NCI-H526 (cell line): ENCODE results near the gene GRIN2D.
"Not testable (repeated sequence)": the region's sequence is repeated elsewhere in the genome, so short reads cannot be mapped to it uniquely, and the experiment has no call there.

Experiments used
- DNase-seq, 2 experiments: peaks; one replicate each; lab custom pipeline; 2025; lab: John Stamatoyannopoulos, UW

Gene GRIN2D

DNA sequence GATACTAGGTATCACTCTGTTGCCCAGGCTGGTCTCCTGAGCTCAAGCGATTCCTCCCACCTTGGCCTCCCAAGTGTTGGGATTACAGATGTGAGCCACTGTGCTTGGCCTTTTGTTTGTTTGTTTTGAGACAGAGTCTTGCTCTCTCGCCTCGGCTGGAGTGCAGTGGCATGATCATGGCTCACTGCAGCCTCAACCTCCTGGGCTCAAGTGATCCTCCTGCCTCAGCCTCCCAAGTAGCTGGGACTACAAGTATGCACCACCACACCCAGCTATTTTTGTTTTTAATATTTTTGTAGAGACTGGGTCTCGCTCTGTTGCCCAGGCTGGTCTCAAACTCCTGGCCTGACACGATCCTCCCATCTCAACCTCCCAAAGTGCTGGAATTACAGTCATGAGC is 21.7 kb upstream of the GRIN2D start:
- DNase-seq: not testable (repeated sequence)

DNA sequence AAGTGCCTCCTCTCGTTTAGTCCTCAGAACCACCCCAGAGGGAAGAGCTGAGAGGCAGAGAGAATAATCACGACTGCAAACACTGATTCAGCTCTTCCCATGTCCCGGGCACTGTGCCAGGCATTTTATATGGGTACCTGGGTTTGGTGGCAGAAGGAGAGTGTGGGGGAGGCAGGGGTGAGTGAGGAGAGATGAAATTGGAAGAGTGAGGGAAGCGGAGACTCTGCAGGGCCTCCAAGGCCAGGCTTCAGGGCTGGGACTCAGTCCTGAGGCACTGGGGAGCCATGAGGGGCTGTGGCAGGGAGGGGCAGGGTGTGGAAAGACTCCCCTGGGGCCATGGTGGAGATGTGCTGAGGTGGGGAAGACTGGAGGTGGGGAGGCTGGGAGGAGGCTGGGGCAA is 20.6 kb upstream of the GRIN2D start:
- DNase-seq: no peak

GRCh38 chr19:48373567-48373966 is 19.9 kb upstream of the GRIN2D start:
- no peak for DNase-seq

GRCh38 chr19:48378194-48378570 is 15.3 kb upstream of the GRIN2D start:
- no peak for DNase-seq

GRCh38 chr19:48379058-48379457 is 14.4 kb upstream of the GRIN2D start:
- no peak for DNase-seq

DNA sequence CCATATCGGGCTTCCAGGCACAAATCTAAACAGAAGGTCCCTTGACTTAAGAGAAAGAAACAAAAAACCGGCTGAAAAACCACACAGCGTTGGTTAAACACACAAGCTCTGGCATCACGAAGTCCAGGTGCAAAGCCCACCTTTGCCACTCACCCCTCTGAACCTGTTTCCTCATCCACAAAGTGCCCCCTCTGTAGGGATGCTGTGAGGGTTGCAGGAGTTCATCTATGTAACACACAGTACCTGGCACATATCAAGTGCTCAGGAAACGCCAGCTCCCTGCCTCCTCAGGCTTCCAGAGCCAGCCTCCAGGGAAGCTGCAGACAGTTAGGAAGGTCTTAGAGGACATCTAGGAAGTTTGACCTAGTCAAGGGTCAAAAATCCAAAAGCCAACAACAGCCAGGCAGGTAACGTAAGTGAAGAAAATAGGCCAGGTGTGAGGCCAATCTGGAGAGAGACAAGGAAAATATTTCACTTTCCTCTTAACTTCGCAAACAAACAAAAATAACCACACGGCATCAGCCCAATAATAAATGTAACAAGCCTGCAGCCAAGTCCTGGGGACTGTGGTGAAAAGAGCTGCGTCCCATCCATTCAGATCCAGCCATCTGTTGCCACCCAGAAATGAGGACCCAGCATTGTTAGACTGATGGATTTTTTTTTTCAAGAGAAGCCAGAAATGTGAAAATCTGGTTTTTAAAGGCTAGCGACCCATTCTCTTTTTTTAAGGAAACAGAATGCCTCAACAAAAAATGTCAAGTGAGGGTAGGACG is 12.1 kb upstream of the GRIN2D start:
- no peak for DNase-seq

DNA sequence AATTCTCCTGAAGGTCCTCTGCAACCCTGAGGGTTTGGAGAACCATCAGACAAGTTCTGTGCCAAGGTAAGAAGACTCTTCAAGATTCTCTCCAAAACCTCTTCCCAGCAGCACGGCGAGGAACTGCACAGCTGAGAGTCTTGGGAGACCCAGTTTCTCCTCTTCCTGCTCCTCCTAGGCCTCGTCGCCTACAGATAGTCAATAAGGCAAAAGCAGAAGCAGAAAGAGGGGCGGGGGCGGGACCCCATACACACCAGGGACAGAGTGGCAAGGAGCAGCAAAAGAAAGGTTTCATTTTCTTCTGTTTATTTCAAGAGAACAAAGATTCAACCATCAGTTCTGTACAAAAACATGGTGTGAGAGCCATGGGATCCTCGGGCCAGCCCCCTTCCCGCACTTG is 11.2 kb upstream of the GRIN2D start:
- no peak for DNase-seq

DNA sequence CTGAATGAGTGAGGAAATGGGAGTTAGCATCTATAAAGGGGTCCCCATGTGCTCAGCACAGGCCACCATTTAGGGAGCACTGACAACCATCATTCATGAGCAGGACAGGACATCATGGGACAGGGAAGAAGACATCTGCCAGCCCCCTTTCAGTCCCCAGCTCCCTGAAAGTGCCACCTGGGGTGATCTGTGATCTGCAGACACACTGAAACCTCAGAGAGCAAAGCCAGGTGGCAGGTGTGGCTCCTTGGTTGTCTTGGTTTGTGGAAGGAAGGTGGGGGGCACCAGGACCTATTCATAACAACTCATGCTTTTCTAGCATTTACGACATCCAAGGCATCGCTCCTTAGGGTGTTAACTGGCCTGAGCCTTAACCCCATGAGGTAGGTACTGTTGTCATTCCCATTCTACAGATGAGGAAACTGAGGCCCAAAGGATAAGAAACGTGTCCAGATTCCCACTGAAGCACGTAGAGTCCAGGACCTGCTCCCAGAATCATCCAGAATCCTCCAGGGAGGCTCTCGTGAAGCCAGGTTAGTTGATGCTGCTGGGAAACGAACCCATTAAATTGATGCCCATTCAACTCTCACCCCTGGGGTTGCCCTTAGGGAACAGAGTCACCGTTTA is 7.9 kb upstream of the GRIN2D start:
- no peak for DNase-seq

DNA sequence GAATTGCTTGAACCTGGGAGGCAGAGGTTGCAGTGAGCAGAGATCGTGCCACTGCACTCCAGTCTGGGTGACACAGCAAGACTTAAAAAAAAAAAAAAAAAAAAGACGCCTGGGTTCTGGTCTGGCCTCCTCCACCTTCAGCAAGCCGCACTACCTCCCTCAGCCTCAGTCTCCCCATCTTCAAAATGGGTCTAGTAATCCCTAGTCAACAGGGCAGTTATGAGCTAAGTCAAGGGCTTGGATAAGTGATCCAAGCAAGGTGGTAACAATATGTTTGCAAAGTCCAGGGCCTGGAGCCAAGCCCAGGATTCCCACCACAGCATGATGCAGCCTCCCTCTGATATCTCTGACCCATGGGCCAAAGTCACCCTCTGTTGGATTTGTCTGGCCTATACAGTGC is 6.5 kb upstream of the GRIN2D start:
- DNase-seq: no peak

DNA sequence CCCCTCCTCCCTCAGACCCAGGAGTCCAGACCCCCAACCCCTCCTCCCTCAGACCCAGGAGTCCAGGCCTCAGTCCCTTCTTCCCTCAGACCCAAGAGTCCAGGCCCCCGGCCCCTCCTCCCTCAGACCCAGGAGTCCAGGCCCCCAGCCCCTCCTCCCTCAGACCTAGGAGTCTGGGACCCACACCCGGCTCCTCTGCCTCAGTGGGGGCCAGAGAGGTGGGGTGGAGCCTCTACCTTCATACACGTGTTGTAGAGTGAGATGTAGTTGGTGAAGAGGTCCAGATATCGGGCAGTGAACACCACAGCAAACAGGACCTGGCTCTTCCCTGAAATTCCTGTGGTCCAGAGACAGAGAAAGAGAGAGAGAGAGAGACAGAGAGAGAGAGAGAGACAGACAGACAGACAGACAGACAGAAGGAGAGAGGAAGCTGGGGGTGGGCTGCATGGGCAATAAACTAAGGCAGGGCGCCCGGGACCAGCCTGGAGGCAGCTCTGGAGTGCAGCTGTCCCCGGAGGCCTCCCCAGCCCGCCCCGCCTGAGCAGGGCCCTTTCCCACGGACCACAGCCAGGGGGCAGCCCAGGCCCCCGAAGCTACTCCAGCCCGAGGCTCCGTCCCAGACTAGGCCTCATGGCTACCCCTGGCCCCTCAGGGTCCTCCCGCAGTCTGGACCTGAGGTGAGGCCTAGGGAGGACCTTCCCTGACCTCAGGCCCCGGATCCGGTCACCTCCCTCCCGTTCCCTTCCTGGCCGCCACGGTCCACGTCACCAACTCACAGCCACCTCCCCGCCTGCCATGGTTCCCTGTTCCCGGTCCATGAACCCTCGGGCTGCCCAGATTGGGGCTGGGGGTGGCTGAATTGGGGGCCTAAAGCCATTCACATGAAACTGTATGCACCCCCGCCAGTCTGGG is 3.0 kb upstream of the GRIN2D start:
- peak; percentile 11 to 77 for DNase-seq

DNA sequence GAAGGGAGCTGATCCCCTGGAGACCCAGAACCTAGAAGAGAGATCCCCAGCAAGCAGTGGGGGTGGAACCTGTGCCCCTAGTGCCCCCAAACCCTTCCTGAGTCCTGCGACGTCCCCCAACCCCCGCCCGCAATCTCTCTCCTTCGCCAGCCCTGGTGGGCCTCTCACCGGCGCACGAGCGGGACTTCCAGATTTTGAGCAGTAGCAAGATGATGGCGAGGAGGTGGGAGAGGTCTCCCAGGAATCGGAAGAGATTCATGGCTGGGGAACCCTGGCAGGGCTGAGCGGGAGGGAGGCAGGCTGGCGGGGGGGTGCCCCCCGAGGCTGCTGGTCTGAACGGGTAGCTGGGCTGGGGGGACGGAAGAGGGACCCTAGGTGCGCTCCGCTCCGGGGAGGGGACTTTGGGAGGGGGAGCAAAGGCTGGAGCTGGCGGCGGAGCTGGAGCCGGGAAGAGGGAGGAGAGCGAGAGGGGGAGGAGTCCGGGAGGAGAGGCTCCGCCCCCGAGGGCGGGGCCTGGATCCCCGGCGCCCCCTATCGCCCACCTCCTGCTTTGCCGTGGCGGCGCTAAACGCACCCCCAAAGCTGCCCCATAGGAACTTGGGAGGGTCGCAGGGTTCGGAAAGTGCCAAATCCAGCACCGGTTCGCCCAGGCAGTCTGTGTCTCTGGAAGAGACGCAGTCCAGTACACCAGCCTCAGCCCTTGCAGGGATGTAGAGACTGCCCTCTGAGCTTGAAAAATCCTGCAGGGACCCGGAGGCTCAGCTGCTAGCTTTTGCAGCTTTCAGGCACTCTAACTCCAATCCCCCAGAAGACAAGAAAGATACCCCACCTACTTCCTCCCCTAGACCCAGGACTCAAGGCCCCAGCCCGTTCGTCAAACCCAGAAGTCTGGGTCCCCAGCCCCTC is 2.1 kb upstream of the GRIN2D start, which contains the start of gene KDELR1:
TSS of gene KDELR1 (minus strand) at position 452 of the 906 bp plus-strand sequence. CDS start at position 259, 193 bp downstream.
- peak; percentile 14 to 68 for DNase-seq

DNA sequence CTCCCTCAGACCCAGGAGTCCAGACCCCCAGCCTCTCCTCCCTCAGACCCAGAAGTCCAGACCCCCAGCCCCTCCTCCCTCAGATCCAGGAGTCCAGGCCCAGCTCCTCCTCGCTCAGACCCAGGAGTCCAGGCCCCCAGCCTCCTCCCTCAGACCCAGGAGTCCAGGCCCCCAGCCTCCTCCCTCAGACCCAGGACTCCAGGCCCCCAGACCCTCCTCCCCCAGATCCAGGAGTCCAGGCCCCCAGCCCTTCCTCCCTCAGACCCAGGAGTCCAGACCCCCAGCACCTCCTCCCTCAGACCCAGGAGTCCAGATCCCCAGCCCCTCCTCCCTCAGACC is 1.5 kb upstream of the GRIN2D start:
- not testable (repeated sequence) for DNase-seq

GRCh38 chr19:48392860-48393558 is 459 bp upstream of the GRIN2D start:
- DNase-seq: no peak

DNA sequence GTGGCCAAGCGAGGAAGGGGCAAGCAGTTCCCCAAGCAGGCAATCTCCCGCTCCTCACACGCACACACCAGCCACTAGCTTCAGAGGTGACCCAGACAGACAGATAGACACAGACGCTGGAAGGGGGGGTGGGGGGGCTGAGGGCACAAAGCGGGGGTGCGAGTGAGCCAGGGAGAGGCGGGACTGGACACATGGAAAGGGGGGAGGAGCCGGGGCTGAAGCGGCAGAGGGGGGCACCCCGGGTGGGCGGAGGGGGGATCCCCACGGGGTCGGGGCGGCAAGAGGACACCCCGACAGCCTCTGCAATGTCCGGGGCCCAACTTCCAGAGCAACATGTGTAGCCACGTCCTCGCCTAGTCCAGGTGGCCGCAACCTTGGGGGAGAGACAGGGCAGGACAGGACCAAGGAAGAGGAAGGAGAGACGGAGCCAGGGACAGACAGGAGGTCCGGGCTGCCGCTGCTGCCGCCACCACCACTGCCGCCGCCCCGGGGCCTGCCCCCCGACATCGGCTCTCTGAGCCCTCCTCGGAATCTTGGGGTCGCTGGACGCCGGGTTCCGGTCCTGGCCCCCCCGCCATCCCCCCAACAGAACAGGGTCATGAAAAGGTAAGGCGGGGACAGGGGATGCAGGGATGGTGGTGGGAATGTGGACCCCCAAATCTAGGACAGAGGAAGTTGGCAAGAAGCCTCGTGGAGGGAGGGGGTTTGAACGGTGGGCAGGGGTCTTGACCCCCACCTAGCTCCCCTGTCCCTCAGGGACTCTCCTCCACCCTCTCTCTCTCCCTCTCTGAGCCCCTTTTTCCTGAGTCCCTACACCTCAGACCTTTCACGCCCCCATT is 1.1 kb downstream of the GRIN2D start:
- peak in 1 of 2 experiments; percentile 50 for DNase-seq

GRCh38 chr19:48395170-48395455 is 1.6 kb downstream of the GRIN2D start:
- no peak for DNase-seq

- DNase-seq: no peak
Observed at GRCh38 chr19:48395499-48395898, 2.0 kb downstream of the GRIN2D start.

- DNase-seq: peak in 1 of 2 experiments; percentile 25
Observed at GRCh38 chr19:48396016-48396823, 2.8 kb downstream of the GRIN2D start.

DNA sequence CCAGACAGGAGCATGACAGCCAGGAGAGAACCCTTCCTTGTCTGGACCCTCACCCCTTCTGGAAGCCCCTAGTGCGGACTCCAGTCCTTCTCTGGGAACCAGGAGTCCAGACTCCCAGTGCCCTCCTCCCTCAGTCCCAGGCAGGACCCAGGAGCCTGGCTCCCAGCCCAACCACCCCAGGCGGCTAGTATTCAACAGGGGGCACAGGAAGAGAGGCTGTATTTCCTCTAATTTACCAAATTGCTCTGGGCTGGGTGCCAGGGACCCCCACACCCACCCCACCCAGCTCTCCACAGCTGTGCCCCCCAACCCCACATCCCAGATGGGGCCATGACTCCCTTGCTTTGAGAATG is 3.3 kb downstream of the GRIN2D start:
- DNase-seq: no peak

- no peak for DNase-seq
Observed at GRCh38 chr19:48397263-48398101, 4.0 kb downstream of the GRIN2D start.
